AG09319 (cell line): ENCODE data around the gene PPP1R1B.

Experiments used
- DNase-seq: peaks from one replicate; pipeline ENCODE4 v3.0.0-alpha.2; 2010; ENCODE audit warnings: low read depth; ENCODE audit errors: extremely low read depth
- CTCF ChIP-seq: IDR thresholded peaks from 2 replicates; pipeline ENCODE4 v1.5.1; 2011; ENCODE audit warnings: low read depth, mild to moderate bottlenecking, inconsistent platforms, low read length, moderate library complexity

PPP1R1B gene

DNA sequence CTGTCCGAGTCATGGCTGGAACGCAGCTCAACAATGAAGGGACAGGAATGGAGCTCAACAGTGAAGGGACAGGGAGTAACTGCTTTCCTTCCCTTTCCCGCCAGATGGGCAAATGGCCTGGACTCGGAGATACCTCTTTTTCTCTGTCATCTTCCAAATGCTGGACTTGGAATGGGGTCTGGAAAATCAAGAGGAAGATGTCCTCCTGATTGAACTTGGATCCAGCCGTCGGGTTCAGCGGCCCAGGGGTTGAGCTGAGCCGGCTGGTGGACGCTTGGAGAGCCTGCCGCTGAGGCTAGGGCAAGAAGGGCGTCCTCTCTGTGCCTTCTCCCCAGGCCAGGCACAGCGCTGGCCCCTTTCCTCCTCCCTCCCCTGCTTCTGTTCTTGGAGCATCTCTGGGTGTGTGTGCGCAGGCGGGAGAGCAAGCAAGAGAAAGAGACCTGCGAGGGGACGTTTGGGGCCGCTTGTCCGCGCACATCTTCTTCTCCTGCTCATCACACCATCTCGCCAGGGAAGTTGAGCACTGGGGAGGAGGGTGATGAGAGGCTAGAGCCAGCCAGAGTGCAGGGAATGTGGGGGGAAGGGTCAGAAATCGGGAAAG, 25.7 kb upstream of the PPP1R1B start:
- TF ChIP-seq CTCF: no peak
- DNase-seq: no peak

GRCh38 chr17:39601758-39602532, 24.8 kb upstream of the PPP1R1B start:
- TF ChIP-seq CTCF: no peak
- no peak for DNase-seq

- no peak for DNase-seq
- no peak for TF ChIP-seq CTCF
Measured at GRCh38 chr17:39602533-39603303, 24.0 kb upstream of the PPP1R1B start.

DNA sequence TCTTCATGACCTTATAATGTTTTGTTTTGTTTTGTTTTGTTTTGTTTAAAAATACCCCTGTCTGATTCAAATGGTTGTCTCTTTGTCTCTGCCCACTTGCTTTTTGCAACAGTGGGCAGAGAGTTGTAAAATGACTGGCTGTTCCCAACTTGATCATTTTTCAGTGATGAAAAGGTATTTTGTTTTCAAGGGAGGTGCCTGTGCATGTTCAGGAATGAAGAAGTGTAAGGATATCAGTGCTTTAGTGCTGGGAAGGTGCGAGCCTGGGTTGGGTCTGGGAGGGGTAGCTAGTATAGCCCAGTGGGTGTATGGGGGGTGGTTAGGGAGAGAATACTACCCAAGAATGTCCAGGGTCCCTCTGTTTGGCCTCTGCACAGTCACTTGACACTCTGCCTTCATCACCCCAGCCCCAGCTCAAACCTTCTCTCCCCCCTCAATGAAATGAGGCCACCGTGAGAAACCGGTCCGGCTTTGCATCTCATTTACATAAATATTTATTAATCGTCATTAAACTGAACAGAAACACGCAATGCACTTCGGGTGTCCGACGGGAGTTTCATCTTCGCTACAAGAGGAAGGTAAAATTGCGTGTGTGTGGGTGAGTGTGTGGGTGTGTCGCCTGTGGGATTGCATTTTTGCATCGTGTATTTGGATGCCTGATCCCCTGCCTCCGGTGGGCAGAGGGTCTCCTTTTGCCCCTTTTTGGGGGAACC, 23.3 kb upstream of the PPP1R1B start:
- TF ChIP-seq CTCF: no peak
- no peak for DNase-seq

GRCh38 chr17:39604911-39605491, 21.8 kb upstream of the PPP1R1B start:
- no peak for TF ChIP-seq CTCF
- DNase-seq: no peak

GRCh38 chr17:39605492-39606433, 21.0 kb upstream of the PPP1R1B start:
- no peak for TF ChIP-seq CTCF
- DNase-seq: no peak
